RWPE1 (cell line): Measurements from ENCODE around the gene PLXDC2.
"Not testable (repeated sequence)": the region's sequence is repeated elsewhere in the genome, so short reads cannot be mapped to it uniquely, and the experiment has no call there.

Source experiments
- CTCF ChIA-PET: fragments of 350-600 bp; sonication (Branson Sonifier 250); formaldehyde crosslinking; extraction: SDS; loops from one replicate; lab custom pipeline; 2021; lab: Yijun Ruan, JAX
- POLR2A ChIA-PET: fragments of 400-600 bp; formaldehyde crosslinking; extraction: SDS; loops from one replicate; lab custom pipeline; 2020; ENCODE audit warnings: antibody characterized with exemption; ENCODE audit not compliant: low non-redundant PET; lab: Yijun Ruan, JAX
- DNase-seq: peaks from one replicate; pipeline ENCODE4 v3.0.0; 2012; ENCODE audit warnings: low spot score
- H3K27ac ChIP-seq: fragments of 450-650 bp; 2 replicates; pipeline ENCODE4 v1.5.1; 2017
- CTCF ChIP-seq: fragments of 450-650 bp; conservative IDR thresholded peaks from 2 replicates; pipeline ENCODE4 v1.5.1; 2017; ENCODE audit warnings: low read depth, mild to moderate bottlenecking

PLXDC2 gene

GRCh38 chr10:20034732-20035131, 218.5 kb downstream of the PLXDC2 start:
- DNase-seq, result no peak
- no peak for TF ChIP-seq CTCF
- CTCF ChIA-PET, result no interaction called here
- POLR2A ChIA-PET, result no interaction called here
- H3K27ac ChIP-seq, result no peak overlapping the region

- ChIA-PET POLR2A (no interaction called here), CTCF (interaction anchor here (0.7 kb wide), 1 partner anchor 797 kb away, joined by 4 read pairs; no protein-coding TSS in a partner anchor)
- H3K27ac ChIP-seq, result no peak overlapping the region
- no peak for DNase-seq
- TF ChIP-seq CTCF, result no peak
Observed at GRCh38 chr10:20040012-20040411, 223.8 kb downstream of the PLXDC2 start.

GRCh38 chr10:20041931-20042330, 225.7 kb downstream of the PLXDC2 start:
- no peak for DNase-seq
- TF ChIP-seq CTCF, result no peak
- no peak overlapping the region for H3K27ac ChIP-seq
- POLR2A ChIA-PET, result no interaction called here
- CTCF ChIA-PET, result no interaction called here

DNA sequence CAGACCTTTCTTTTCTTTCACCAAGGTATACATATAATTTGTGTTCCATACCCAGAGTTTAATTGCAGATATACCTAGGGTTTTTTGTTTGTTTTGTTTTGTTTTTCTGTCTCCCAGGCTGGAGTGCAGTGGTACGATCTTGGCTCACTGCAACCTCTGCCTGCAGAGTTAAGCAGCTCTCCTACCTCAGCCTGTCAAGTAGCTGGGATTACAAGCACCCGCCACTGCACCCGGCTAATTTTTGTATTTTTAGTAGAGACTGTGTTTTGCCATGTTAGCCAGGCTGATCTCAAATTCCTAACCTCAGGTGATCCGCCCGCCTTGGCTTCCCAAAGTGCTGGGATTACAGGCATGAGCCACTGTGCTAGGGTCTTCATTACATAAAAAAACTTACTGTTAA, 228.9 kb downstream of the PLXDC2 start:
- H3K27ac ChIP-seq, POLR2A ChIA-PET, DNase-seq: not testable (repeated sequence)
- CTCF ChIA-PET, result interaction anchor here (0.7 kb wide), 1 partner anchor 1873 kb away, joined by 6 read pairs; no protein-coding TSS in a partner anchor

GRCh38 chr10:20048161-20048560, 231.9 kb downstream of the PLXDC2 start:
- ChIA-PET CTCF (no interaction called here), POLR2A (no interaction called here)
- no peak for DNase-seq
- no peak for TF ChIP-seq CTCF
- H3K27ac ChIP-seq, result no peak overlapping the region

DNA sequence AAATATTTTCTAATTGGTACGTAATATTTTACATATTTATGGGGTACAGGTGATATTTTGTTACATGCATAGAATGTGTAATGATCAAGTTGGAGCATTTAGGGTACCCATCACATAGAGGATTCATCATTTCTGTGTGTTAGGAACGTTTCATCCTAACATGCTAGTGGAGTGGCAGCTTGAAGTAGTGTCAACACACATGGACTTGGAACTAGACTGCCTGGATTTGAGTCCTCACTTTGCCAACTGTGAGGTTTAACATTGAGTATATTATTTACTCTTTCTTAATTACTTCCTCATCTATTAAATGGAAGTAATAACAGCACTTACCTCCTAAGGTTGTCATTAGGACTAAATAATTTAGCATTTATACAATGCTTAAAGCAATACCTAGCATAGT, 241.9 kb downstream of the PLXDC2 start:
- no peak for DNase-seq
- TF ChIP-seq CTCF, result no peak
- ChIA-PET POLR2A (no interaction called here), CTCF (no interaction called here)
- H3K27ac ChIP-seq, result no peak overlapping the region

GRCh38 chr10:20059084-20059835, 243.0 kb downstream of the PLXDC2 start:
- no peak overlapping the region for H3K27ac ChIP-seq
- CTCF ChIA-PET, result no interaction called here
- no peak for DNase-seq
- POLR2A ChIA-PET, result no interaction called here
- TF ChIP-seq CTCF, result no peak
